A673 (cell line): Measurements from ENCODE around the gene RABGGTA.

Source experiments
- EZH2 ChIP-seq: fragments of 200-600 bp; sonication (generic); IDR thresholded peaks from 2 replicates; pipeline ENCODE4 v1.6.1; 2017; ENCODE audit warnings: borderline replicate concordance, low read depth, mild to moderate bottlenecking, mixed read lengths, antibody characterized with exemption, low read length; ENCODE audit not compliant: poor library complexity, severe bottlenecking
- TF ChIP-seq, protein P1 (sequence below): fragments of 300-800, 200-600 bp; sonication (generic); conservative IDR thresholded peaks from 2 replicates; pipeline ENCODE4 v1.5.1; 2017; ENCODE audit warnings: low read depth, mild to moderate bottlenecking, antibody characterized with exemption, low read length, moderate library complexity, mixed read lengths

DNA sequence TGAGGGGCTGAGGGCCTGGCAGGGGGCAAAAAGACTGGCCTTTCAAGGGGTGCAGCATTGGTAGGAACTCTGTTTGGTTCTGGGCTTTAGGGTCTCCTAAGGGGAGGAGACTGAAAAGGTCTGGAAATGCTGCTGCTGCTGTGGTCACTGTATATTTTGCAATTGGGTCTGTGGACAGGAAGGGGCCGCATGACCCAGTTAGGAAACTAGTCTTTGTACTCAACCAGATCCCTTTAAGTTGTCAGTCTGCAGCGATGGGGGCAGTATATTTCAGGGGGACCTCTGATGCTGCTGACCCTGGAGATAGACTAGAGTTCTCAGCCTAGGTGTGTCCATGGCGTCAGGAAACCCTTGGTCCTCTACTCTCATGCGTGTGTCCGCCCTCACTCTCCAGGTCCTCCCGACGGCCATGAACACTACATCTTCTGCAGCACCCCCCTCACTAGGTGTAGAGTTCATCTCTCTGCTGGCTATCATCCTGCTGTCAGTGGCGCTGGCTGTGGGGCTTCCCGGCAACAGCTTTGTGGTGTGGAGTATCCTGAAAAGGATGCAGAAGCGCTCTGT is 43.9 kb upstream of the RABGGTA start:
- TF ChIP-seq, protein P1, sequence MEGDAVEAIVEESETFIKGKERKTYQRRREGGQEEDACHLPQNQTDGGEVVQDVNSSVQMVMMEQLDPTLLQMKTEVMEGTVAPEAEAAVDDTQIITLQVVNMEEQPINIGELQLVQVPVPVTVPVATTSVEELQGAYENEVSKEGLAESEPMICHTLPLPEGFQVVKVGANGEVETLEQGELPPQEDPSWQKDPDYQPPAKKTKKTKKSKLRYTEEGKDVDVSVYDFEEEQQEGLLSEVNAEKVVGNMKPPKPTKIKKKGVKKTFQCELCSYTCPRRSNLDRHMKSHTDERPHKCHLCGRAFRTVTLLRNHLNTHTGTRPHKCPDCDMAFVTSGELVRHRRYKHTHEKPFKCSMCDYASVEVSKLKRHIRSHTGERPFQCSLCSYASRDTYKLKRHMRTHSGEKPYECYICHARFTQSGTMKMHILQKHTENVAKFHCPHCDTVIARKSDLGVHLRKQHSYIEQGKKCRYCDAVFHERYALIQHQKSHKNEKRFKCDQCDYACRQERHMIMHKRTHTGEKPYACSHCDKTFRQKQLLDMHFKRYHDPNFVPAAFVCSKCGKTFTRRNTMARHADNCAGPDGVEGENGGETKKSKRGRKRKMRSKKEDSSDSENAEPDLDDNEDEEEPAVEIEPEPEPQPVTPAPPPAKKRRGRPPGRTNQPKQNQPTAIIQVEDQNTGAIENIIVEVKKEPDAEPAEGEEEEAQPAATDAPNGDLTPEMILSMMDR, result no peak
- TF ChIP-seq EZH2, result no peak
